ENCODE data around the gene RFX1. TPM values are rescaled to one million over a fixed set of nuclear protein-coding genes. Genes with fewer than 3 reads are reported as not detected.
"Not testable (repeated sequence)": the region's sequence is repeated elsewhere in the genome, so short reads cannot be mapped to it uniquely, and the experiment has no call there.

The RFX1 gene
- total and polyA plus RNA-seq, 4 donors, result 1.8 to 5.6 (median 3.5) TPM

GRCh38 chr19:14052470-14052869, 46.4 kb upstream of the RFX1 start (continued):
- no peak for TF ChIP-seq HNF4A (conservative IDR thresholded peaks at IDR 0.05)
- TF ChIP-seq EGR1 (IDR thresholded peaks at IDR 0.05; ENCODE audit: low read depth in 2 of 2), result no peak

GRCh38 chr19:14051980-14052379, 45.9 kb upstream of the RFX1 start:
- H3K4me1 ChIP-seq (ENCODE audit: control insufficient read depth in 4 of 4, insufficient read depth in 4 of 4, low read length in 3 of 4), result no peaks in the 10 kb centered on the region
- no peaks in the 10 kb centered on the region for H3K27me3 ChIP-seq (ENCODE audit: control insufficient read depth in 4 of 4, insufficient read depth in 4 of 4, low read length in 3 of 4)
- TF ChIP-seq REST (IDR thresholded peaks at IDR 0.05) (no peak), FOXA2 (IDR thresholded peaks at IDR 0.05) (no peak), SP1 (IDR thresholded peaks at IDR 0.05) (no peak), JUND (IDR thresholded peaks at IDR 0.05) (no peak), ZBTB33 (IDR thresholded peaks at IDR 0.05) (no peak), GABPA (IDR thresholded peaks at IDR 0.05 in 1 of 2, conservative IDR thresholded peaks at IDR 0.05 in 1 of 2) (no peak), RXRA (IDR thresholded peaks at IDR 0.05) (no peak), MAX (IDR thresholded peaks at IDR 0.05) (no peak)
- no peak overlapping the region for H3K27ac ChIP-seq (ENCODE audit: low read depth in 1 of 2, low read length in 2 of 2)
- DNase-seq (ENCODE audit: low spot score), result no peak
- H3K9me3 ChIP-seq (ENCODE audit: control insufficient read depth in 4 of 4, low read length in 3 of 4), result no peaks in the 10 kb centered on the region
- no peak overlapping the region for H3K4me3 ChIP-seq (ENCODE audit: low read depth in 1 of 3, low read length in 3 of 3)
- 82% methylated on average over 9 of the region's 9 CpGs for WGBS
- H3K9ac ChIP-seq (ENCODE audit: low read depth in 1 of 2, low read length in 2 of 2), result no peak overlapping the region
- peaks cover 7 to 27% (median 12%) of the 10 kb centered on the region in 4 donors for H3K36me3 ChIP-seq (ENCODE audit: control insufficient read depth in 4 of 4, insufficient read depth in 3 of 4, low read depth in 1 of 4, low read length in 3 of 4)

- not testable (repeated sequence) for DNase-seq (ENCODE audit: low spot score); H3K4me3 ChIP-seq (ENCODE audit: low read depth in 1 of 3, low read length in 3 of 3); H3K9ac ChIP-seq (ENCODE audit: low read depth in 1 of 2, low read length in 2 of 2); H3K4me1 ChIP-seq (ENCODE audit: control insufficient read depth in 4 of 4, insufficient read depth in 4 of 4, low read length in 3 of 4); H3K27me3 ChIP-seq (ENCODE audit: control insufficient read depth in 4 of 4, insufficient read depth in 4 of 4, low read length in 3 of 4); H3K9me3 ChIP-seq (ENCODE audit: control insufficient read depth in 4 of 4, low read length in 3 of 4); H3K27ac ChIP-seq (ENCODE audit: low read depth in 1 of 2, low read length in 2 of 2)
- 97% methylated on average over 11 of the region's 11 CpGs for WGBS
- peaks cover 2 to 20% (median 9%) of the 10 kb centered on the region in 4 donors for H3K36me3 ChIP-seq (ENCODE audit: control insufficient read depth in 4 of 4, insufficient read depth in 3 of 4, low read depth in 1 of 4, low read length in 3 of 4)
Measured at GRCh38 chr19:14050961-14051360, 44.8 kb upstream of the RFX1 start.

GRCh38 chr19:14050512-14050911, 44.4 kb upstream of the RFX1 start:
- no peak for TF ChIP-seq HNF4A (conservative IDR thresholded peaks at IDR 0.05)
- TF ChIP-seq GABPA (IDR thresholded peaks at IDR 0.05 in 1 of 2, conservative IDR thresholded peaks at IDR 0.05 in 1 of 2), result no peak
- TF ChIP-seq TAF1 (conservative IDR thresholded peaks at IDR 0.05), result no peak
- no peak for TF ChIP-seq REST (IDR thresholded peaks at IDR 0.05)
- no peak for TF ChIP-seq ATF3 (IDR thresholded peaks at IDR 0.05)
- no peak for TF ChIP-seq FOXA1 (IDR thresholded peaks at IDR 0.05)
- TF ChIP-seq RAD21 (IDR thresholded peaks at IDR 0.05), result no peak
- no peak for TF ChIP-seq EGR1 (IDR thresholded peaks at IDR 0.05; ENCODE audit: low read depth in 2 of 2)
- no peak for TF ChIP-seq SP1 (IDR thresholded peaks at IDR 0.05)
- no peak for TF ChIP-seq HNF4G (IDR thresholded peaks at IDR 0.05)
- TF ChIP-seq JUND (IDR thresholded peaks at IDR 0.05), result no peak
- TF ChIP-seq NR2F2 (IDR thresholded peaks at IDR 0.05), result no peak
- Histone ChIP-seq H3K27me3 (ENCODE audit: control insufficient read depth in 4 of 4, insufficient read depth in 4 of 4, low read length in 3 of 4) (no peaks in the 10 kb centered on the region), H3K4me1 (ENCODE audit: control insufficient read depth in 4 of 4, insufficient read depth in 4 of 4, low read length in 3 of 4) (no peaks in the 10 kb centered on the region), H3K4me3 (ENCODE audit: low read depth in 1 of 3, low read length in 3 of 3) (no peak overlapping the region), H3K27ac (ENCODE audit: low read depth in 1 of 2, low read length in 2 of 2) (no peak overlapping the region), H3K9me3 (ENCODE audit: control insufficient read depth in 4 of 4, low read length in 3 of 4) (no peaks in the 10 kb centered on the region), H3K9ac (ENCODE audit: low read depth in 1 of 2, low read length in 2 of 2) (no peak overlapping the region), H3K36me3 (ENCODE audit: control insufficient read depth in 4 of 4, insufficient read depth in 3 of 4, low read depth in 1 of 4, low read length in 3 of 4) (peaks cover 2 to 17% (median 7%) of the 10 kb centered on the region in 4 donors)
- 98% methylated on average over 4 of the region's 4 CpGs for WGBS
- DNase-seq (ENCODE audit: low spot score), result no peak

Data from liver (tissue), 9 donors.